AG04450 (cell line): Measurements from ENCODE around the gene MED28. TPM values are rescaled to one million over a fixed set of nuclear protein-coding genes. Genes with fewer than 3 reads are reported as not detected.

ENCODE experiments used
- CTCF ChIA-PET: fragments of 300-600, 350-600 bp; formaldehyde crosslinking; extraction: SDS; loops from one replicate; lab custom pipeline; 2022; ENCODE audit warnings: antibody characterized with exemption, inconsistent platforms; lab: Charles Lee
- POLR2A ChIA-PET: fragments of 350-600 bp; formaldehyde crosslinking; extraction: SDS; loops from one replicate; lab custom pipeline; 2021; ENCODE audit warnings: antibody characterized with exemption, inconsistent platforms; lab: Yijun Ruan, JAX
- DNase-seq: peaks from one replicate; pipeline ENCODE4 v3.0.0-alpha.2; 2011; ENCODE audit warnings: low read depth, low spot score
- H3K27ac ChIP-seq: one replicate; pipeline ENCODE4 v1.5.1; 2012; ENCODE audit warnings: low read depth, low read length, control low read depth
- H3K27me3 ChIP-seq: one replicate; pipeline ENCODE4 v1.6.0; 2012; ENCODE audit warnings: low read length; ENCODE audit not compliant: control insufficient read depth, insufficient read depth
- H3K4me3 ChIP-seq: 2 replicates; pipeline ENCODE4 v1.5.1; 2011; ENCODE audit warnings: mild to moderate bottlenecking, low read depth, low read length, control low read depth
- H3K9me3 ChIP-seq: 2 replicates; pipeline ENCODE4 v1.5.1; 2012; ENCODE audit warnings: low read length; ENCODE audit not compliant: control insufficient read depth, insufficient read depth
- polyA plus RNA-seq: library from polyadenylated mRNA; depleted of rRNA; stranded (reverse); fragments of >200 nt; gene quantifications from 2 replicates; pipeline ENCODE4 v1.2.3, GENCODE V29; 2011
- TF ChIP-seq, protein P1 (sequence below): IDR thresholded peaks from 2 replicates; pipeline ENCODE4 v1.5.1; 2011; ENCODE audit warnings: low read depth, low read length, control low read depth, inconsistent platforms

MED28 gene
- polyA plus RNA-seq, 1 experiment: 48.6 TPM

DNA sequence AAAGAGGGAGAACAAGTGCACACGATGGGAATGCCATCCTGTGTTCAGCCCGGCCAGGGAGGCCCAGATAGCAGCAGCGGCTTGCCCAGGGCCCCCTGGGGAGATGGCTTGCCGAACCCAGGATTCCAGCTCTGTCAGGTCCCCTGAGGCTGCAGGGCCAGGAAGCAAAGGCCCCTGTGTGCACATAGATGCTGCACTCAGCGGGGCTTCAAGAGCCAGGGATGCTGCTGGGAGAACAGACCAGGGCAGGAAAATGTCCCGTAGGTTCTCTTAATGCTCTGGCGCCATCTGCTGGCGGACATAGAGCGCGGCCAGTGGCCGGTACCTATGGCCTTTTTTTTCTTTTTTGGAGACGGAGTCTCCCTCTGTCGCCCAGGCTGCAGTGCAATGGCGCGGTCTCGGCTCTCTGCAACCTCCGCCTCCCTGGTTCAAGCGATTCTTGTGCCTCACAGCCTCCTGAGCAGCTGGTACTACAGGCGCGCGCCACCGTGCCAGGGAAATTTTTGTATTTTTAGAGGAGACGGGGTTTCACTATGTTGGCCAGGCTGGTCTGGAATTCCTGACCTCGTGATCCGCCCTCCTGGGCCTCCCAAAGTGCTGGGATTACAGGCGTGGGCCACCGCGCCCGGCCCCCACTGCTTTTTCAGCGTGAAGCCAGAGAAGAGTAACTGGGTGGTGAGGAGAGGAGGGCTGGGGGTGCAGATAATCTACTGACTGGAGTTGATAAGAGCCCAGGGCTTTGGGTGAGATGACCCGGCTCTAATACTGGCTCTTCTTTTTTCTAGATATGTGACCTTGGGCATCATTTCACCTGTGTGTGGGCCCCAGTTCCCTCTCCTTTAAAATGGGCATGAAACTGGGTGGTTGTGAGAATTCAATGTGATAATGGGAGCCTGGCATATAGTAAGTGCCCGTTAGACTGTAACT lies 22.5 kb downstream of the MED28 start:
- peak; percentile 37 for DNase-seq
- Histone ChIP-seq H3K9me3 (peaks cover 1% of the 10 kb centered on the region; the same call in 1 of the 2 replicates), H3K27ac (no peak overlapping the region), H3K4me3 (no peak overlapping the region), H3K27me3 (no peaks in the 10 kb centered on the region)
- CTCF ChIA-PET: interaction anchor here (0.6 to 4.3 kb wide), 17 partner anchors 10 to 956 kb away, joined by 3 to 42 read pairs (median 4); partner anchors contain the start of gene MED28
- TF ChIP-seq, protein P1, sequence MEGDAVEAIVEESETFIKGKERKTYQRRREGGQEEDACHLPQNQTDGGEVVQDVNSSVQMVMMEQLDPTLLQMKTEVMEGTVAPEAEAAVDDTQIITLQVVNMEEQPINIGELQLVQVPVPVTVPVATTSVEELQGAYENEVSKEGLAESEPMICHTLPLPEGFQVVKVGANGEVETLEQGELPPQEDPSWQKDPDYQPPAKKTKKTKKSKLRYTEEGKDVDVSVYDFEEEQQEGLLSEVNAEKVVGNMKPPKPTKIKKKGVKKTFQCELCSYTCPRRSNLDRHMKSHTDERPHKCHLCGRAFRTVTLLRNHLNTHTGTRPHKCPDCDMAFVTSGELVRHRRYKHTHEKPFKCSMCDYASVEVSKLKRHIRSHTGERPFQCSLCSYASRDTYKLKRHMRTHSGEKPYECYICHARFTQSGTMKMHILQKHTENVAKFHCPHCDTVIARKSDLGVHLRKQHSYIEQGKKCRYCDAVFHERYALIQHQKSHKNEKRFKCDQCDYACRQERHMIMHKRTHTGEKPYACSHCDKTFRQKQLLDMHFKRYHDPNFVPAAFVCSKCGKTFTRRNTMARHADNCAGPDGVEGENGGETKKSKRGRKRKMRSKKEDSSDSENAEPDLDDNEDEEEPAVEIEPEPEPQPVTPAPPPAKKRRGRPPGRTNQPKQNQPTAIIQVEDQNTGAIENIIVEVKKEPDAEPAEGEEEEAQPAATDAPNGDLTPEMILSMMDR: peak; percentile 88
- POLR2A ChIA-PET: interaction anchor here (0.7 kb wide), 1 partner anchor 22 kb away, joined by 3 read pairs; the partner anchor contains the start of gene MED28

GRCh38 chr4:17639136-17639535 lies 24.7 kb downstream of the MED28 start:
- POLR2A ChIA-PET: no interaction called here
- Histone ChIP-seq H3K27ac (no peak overlapping the region), H3K27me3 (no peaks in the 10 kb centered on the region), H3K4me3 (no peak overlapping the region), H3K9me3 (peaks cover 17% of the 10 kb centered on the region)
- CTCF ChIA-PET: interaction anchor here (1.1 kb wide), 1 partner anchor 90 kb away, joined by 4 read pairs; no protein-coding TSS in a partner anchor
- TF ChIP-seq, protein P1: no peak
- no peak for DNase-seq

DNA sequence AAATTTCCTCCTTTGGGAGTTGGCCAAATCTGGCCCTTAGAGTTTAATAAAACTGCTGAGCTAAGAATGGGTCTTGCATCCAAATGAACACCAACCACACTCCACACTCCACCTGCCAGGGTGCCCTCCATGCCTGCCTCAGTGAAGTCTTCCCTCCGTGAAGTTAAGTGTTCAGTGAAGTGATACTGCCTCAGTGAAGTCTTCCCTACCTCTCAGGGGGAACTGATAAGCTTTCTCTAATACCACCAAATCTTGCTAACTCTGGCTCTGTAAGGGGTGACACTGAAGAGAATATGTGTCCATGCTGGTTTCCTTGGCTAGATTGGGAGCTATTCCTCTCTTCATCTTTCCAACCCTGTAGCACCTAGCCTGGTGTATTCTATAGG lies 27.9 kb downstream of the MED28 start:
- Histone ChIP-seq H3K4me3 (no peak overlapping the region), H3K27me3 (no peaks in the 10 kb centered on the region), H3K9me3 (peaks cover 17% of the 10 kb centered on the region), H3K27ac (no peak overlapping the region)
- ChIA-PET POLR2A (no interaction called here), CTCF (interaction anchor here (0.5 kb wide), 1 partner anchor 16 kb away, joined by 3 read pairs; no protein-coding TSS in a partner anchor)
- TF ChIP-seq, protein P1: no peak
- no peak for DNase-seq

DNA sequence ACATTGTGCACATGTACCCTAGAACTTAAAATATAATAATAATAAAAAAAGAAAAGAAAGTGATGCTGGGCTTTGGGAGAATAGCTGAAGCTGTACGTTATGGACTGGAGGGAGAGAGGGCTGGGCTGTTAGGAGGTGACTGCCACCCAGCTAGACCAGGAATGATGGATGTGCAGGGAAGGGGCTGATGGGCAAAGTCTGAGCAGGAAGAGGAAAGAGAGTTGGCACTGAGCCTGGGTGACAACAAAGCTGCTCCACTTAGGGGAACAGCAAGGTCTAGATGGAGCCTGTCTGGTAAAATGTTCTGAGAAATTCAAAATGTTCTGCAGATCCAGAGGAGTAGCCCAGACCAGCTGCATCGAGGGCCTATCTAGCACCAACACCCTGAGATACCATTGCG lies 32.3 kb downstream of the MED28 start:
- POLR2A ChIA-PET: no interaction called here
- no peak for DNase-seq
- H3K27me3 ChIP-seq: no peaks in the 10 kb centered on the region
- no peak overlapping the region for H3K4me3 ChIP-seq
- TF ChIP-seq, protein P1: no peak
- CTCF ChIA-PET: no interaction called here
- peaks cover 17% of the 10 kb centered on the region for H3K9me3 ChIP-seq
- H3K27ac ChIP-seq: no peak overlapping the region
